Sigmoid colon (tissue), 7 donors: ENCODE measurements around the gene CCNJ. TPM values are rescaled to one million over a fixed set of nuclear protein-coding genes. Genes with fewer than 3 reads are reported as not detected.

Experiments used
- DNase-seq: peaks from one replicate; pipeline ENCODE4 v3.0.0-alpha.2; 2019
- H3K27ac ChIP-seq, 4 donors: fragments of 200-600 bp; sonication (generic); one replicate each; pipeline ENCODE4 v1.5.1; 2016 to 2019; ENCODE audit warnings: mild to moderate bottlenecking in 1 of 4
- H3K27me3 ChIP-seq, 3 donors: fragments of 200-600 bp; sonication (generic); one replicate each; pipeline ENCODE4 v1.5.1; 2019; ENCODE audit warnings: mild to moderate bottlenecking in 1 of 3
- H3K36me3 ChIP-seq, 4 donors: fragments of 200-600 bp; sonication (generic); one replicate each; pipeline ENCODE4 v1.5.1; 2016 to 2019
- H3K4me1 ChIP-seq, 4 donors: fragments of 200-600 bp; sonication (generic); one replicate each; pipeline ENCODE4 v1.5.1; 2017 to 2019
- H3K4me3 ChIP-seq, 4 donors: fragments of 200-600 bp; sonication (generic); one replicate each; pipeline ENCODE4 v1.5.1; 2017 to 2019; ENCODE audit warnings: mild to moderate bottlenecking in 2 of 4, moderate library complexity in 1 of 4
- H3K9me3 ChIP-seq, 4 donors: fragments of 200-600 bp in 3 of 4; sonication (generic) in 3 of 4; one replicate each; pipeline versions ENCODE4 v1.5.1 to v1.6.1; 2013 to 2019
- EP300 ChIP-seq, 4 donors: sonication (generic); formaldehyde crosslinking; IDR thresholded peaks; one replicate each; pipeline ENCODE4 v1.6.1; 2017; ENCODE audit warnings: antibody characterized with exemption in 4 of 4
- POLR2A ChIP-seq, 2 donors: fragments of 450-650 bp; IDR thresholded peaks; one replicate each; pipeline ENCODE4 v1.6.1; 2016; ENCODE audit warnings: antibody characterized with exemption in 2 of 2, mild to moderate bottlenecking in 2 of 2, moderate library complexity in 2 of 2
- POLR2AphosphoS5 ChIP-seq, 4 donors: sonication (generic); formaldehyde crosslinking; IDR thresholded peaks; one replicate each; pipeline ENCODE4 v1.6.1; 2017; ENCODE audit warnings: antibody characterized with exemption in 4 of 4
- WGBS, 2 donors: extraction: QIAGEN DNeasy Blood & Tissue Kit; methylation state at CpG; one replicate each; pipeline ENCODE4 v1.1.7; 2013; 5-methylcytosine and 5-hydroxymethylcytosine counted together
- intact Hi-C: fragments of 100-400 bp; cut with DNase I; formaldehyde crosslinking; loops from one replicate; pipeline ENCODE4 v1.15.1; 2023
- polyA plus RNA-seq, 3 donors: library from polyadenylated mRNA; stranded (reverse); fragments of 200-250 nt; gene quantifications; one replicate each; pipeline ENCODE4 v1.2.3, GENCODE V29; 2013
- total RNA-seq, 4 donors: library from RNA; depleted of rRNA; stranded (reverse); fragments of >200 nt; gene quantifications; one replicate each; pipeline ENCODE4 v1.1.0, GENCODE V29; 2016
- TF ChIP-seq, protein P1 (sequence below), 4 experiments: fragments of 450-650 bp in 3 of 4; fragments of 200-600 bp in 1 of 4; IDR thresholded peaks; one replicate each; pipeline ENCODE4 v1.5.1; 2016 to 2019; ENCODE audit warnings: antibody characterized with exemption in 4 of 4, mild to moderate bottlenecking in 3 of 4, moderate library complexity in 2 of 4
- donor health status: healthy with polysubstance abuse.
- donor health status: Bipolar disorder and iron deficiency.
- donor health status: healthy.

Gene CCNJ
- total and polyA plus RNA-seq, 7 donors, result 1.8 to 6.4 (median 3.5) TPM

DNA sequence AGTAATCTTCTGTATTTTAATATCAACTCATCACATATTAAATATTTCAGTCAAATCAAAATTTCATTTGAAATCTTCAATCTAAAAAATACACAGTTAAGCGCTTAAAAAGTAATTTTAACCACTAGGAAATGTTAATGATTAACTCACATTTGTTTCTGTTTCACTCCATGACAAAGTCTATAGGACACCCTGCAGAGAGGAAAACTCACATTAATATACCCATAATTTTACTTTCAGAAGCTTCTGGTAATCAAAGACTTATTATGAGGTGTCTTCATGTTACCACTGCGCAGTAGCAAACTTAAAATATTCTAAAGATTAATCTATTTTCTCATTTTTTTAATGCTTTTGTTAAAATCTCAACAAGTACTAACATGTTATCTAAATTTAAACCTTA, 45.7 kb downstream of the CCNJ start:
- 23 to 67% methylated on average over 2 of the region's 2 CpGs for WGBS, 2 donors
- Histone ChIP-seq H3K4me1 (no peaks in the 10 kb centered on the region), H3K27me3 (peaks cover 0 to 20% (median 17%) of the 10 kb centered on the region in 3 donors), H3K36me3 (no peaks in the 10 kb centered on the region), H3K9me3 (no peaks in the 10 kb centered on the region), H3K4me3 (peak overlapping the region in 3 of 4 donors; percentile 62 to 83 (median 64)), H3K27ac (peak overlapping the region in 3 of 4 donors; percentile 84 to 87 (median 87))
- no peak for DNase-seq
- intact Hi-C loops, result no loop called here
- TF ChIP-seq POLR2A (IDR thresholded peaks at IDR 0.05), result no peak
- TF ChIP-seq EP300 (IDR thresholded peaks at IDR 0.05), result no peak
- no peak for TF ChIP-seq POLR2AphosphoS5 (IDR thresholded peaks at IDR 0.05)
- TF ChIP-seq, protein P1, sequence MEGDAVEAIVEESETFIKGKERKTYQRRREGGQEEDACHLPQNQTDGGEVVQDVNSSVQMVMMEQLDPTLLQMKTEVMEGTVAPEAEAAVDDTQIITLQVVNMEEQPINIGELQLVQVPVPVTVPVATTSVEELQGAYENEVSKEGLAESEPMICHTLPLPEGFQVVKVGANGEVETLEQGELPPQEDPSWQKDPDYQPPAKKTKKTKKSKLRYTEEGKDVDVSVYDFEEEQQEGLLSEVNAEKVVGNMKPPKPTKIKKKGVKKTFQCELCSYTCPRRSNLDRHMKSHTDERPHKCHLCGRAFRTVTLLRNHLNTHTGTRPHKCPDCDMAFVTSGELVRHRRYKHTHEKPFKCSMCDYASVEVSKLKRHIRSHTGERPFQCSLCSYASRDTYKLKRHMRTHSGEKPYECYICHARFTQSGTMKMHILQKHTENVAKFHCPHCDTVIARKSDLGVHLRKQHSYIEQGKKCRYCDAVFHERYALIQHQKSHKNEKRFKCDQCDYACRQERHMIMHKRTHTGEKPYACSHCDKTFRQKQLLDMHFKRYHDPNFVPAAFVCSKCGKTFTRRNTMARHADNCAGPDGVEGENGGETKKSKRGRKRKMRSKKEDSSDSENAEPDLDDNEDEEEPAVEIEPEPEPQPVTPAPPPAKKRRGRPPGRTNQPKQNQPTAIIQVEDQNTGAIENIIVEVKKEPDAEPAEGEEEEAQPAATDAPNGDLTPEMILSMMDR (IDR thresholded peaks at IDR 0.05), result no peak

DNA sequence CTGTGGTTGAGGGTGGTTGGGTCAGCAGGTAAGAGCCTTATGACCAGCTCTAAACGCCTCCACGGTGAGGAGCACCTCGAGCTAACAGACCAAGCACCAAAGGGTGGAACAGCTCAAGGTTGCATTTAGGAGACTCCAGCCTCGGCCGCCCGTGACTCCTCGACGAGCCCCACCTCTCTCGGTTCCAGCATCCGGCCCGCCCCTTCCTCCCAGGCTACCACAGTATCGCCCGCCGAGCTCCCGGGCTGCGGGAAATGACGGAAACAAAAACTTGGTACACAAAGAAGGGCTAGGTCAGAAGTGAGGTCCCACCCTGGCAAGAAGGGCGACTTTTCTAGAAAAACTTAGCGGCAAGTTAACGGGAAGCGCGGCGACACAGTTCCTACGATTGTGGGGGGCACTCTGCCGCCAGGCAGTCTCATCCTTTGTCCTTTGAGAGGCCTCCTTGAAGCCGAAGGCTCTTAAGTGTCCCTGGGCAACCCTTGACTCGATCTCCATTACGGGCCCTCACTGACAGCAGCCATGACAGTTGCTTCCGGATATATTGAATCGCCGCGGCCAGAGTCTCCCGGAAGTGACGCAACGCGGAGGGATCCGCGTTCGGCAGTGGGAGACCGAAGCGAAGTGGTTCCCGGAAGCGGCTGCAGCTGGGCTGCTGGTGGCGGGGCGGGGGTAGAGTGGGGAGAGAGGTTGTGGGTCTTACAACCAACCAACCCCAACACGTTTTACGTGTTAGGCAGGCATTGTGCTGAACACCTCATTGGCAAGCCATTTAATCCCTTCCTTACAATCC, 46.5 kb downstream of the CCNJ start:
- Histone ChIP-seq H3K36me3 (no peaks in the 10 kb centered on the region), H3K4me3 (peak overlapping the region; percentile 62 to 83 (median 66)), H3K27me3 (peaks cover 0 to 27% (median 17%) of the 10 kb centered on the region in 3 donors), H3K4me1 (no peaks in the 10 kb centered on the region), H3K9me3 (no peaks in the 10 kb centered on the region), H3K27ac (peak overlapping the region; percentile 84 to 91 (median 87))
- intact Hi-C loops, result loop anchor here (1.0 to 2.0 kb wide), 2 partner anchors 40 to 47 kb away; partner anchors contain the start of genes CCNJ and ZNF518A
- 1 to 3% methylated on average over 47 of the region's 47 CpGs for WGBS, 2 donors
- TF ChIP-seq POLR2A (IDR thresholded peaks at IDR 0.05) (no peak), EP300 (IDR thresholded peaks at IDR 0.05) (peak in 1 of 4 donors; percentile 27), POLR2AphosphoS5 (IDR thresholded peaks at IDR 0.05) (peak; percentile 56 to 78 (median 72))
- DNase-seq, result peak; percentile 96

DNA sequence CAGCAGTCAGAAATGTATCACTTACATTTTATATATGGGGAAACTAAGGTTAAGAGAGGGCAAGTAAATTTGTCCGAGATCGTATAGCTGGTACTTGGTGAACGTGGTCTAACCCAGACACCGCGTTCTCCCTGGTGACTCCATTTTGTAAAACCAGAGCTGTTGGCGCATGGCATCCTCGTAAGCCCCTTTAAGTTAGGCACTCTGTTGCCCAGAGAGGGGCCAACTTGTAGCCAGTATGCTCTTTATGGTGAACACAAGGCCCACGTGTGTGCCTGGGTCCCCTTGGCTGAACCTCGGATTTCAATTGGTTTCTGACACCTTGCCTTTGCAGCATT, 47.0 kb downstream of the CCNJ start:
- DNase-seq, result no peak
- TF ChIP-seq POLR2AphosphoS5 (IDR thresholded peaks at IDR 0.05) (no peak), POLR2A (IDR thresholded peaks at IDR 0.05) (no peak)
- TF ChIP-seq, protein P1 (IDR thresholded peaks at IDR 0.05), result no peak
- WGBS, 2 donors, result 70 to 78% methylated on average over 9 of the region's 9 CpGs
- H3K4me3 ChIP-seq, result peak overlapping the region; percentile 62 to 83 (median 66)
- H3K27me3 ChIP-seq, result peaks cover 0 to 33% (median 17%) of the 10 kb centered on the region in 3 donors
- no peaks in the 10 kb centered on the region for H3K36me3 ChIP-seq
- H3K4me1 ChIP-seq, result no peaks in the 10 kb centered on the region
- H3K9me3 ChIP-seq, result no peaks in the 10 kb centered on the region
- peak overlapping the region; percentile 84 to 91 (median 87) for H3K27ac ChIP-seq
- intact Hi-C loops, result loop anchor here (1.0 to 2.0 kb wide), 2 partner anchors 40 to 48 kb away; partner anchors contain the start of genes CCNJ and ZNF518A

DNA sequence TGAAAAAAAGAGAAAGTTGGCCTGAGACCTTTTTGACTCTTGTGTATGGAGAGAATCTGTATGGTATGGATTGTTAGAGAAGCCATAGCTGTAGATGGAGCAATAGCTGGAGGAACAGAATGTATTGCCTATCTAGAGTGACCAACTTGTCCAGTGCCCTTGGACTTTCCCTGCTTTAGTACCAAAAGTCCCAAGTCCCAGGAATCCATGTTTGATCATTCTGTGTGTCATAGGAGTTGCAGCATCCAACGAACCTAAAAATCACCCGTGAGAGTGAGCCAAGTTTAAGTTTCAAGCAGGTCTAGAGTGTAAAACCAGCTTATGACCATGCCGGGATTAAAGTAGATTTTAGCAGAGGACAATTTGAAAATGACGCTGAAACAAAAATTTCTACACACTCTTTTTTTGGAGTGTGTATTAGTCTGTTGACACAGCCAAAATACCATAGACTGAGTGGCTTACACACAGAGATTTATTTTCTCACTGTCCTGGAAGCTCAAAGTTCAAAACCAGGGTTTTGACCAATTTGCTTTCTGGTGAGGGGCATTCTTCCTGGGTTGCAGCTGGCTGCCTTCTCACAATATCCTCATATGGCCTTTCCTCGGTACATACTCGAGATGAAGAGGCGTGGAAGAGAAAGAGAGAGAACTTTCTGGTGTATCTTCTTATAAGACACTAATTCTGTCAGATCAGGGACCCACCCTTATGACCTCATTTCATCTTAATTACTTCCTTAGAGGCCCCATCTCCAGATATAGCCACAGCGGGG, 49.8 kb downstream of the CCNJ start:
- DNase-seq, result no peak
- Histone ChIP-seq H3K4me1 (no peaks in the 10 kb centered on the region), H3K36me3 (no peaks in the 10 kb centered on the region), H3K4me3 (no peak overlapping the region), H3K27ac (no peak overlapping the region), H3K9me3 (no peaks in the 10 kb centered on the region), H3K27me3 (peaks cover 0 to 59% (median 35%) of the 10 kb centered on the region in 3 donors)
- intact Hi-C loops, result no loop called here
- 90 to 91% methylated on average over 8 of the region's 8 CpGs for WGBS, 2 donors
- TF ChIP-seq EP300 (IDR thresholded peaks at IDR 0.05) (no peak), POLR2A (IDR thresholded peaks at IDR 0.05) (no peak), POLR2AphosphoS5 (IDR thresholded peaks at IDR 0.05) (no peak)
- TF ChIP-seq, protein P1 (IDR thresholded peaks at IDR 0.05), result no peak

DNA sequence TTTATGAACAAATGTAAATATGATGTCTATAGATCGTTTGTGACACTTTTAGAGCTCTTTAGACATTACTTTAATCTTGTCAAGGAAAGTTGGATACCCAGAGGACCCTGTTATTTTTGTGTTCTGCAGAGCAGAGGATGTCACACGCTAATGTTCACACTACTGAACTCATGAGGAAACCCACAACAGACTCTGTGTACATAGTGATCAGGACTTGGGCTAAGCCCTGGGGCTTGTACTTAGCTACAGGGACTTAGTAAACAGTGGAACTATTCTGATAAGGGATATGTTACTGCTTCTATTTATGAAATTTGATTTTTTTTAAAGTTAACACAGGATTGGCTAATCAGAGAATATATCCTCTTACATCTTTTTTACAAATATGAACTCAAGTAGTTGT, 50.6 kb downstream of the CCNJ start:
- Histone ChIP-seq H3K36me3 (no peaks in the 10 kb centered on the region), H3K27ac (no peak overlapping the region), H3K4me1 (no peaks in the 10 kb centered on the region), H3K27me3 (peaks cover 0 to 66% (median 40%) of the 10 kb centered on the region in 3 donors), H3K9me3 (no peaks in the 10 kb centered on the region), H3K4me3 (no peak overlapping the region)
- whole genome bisulfite sequencing, 2 donors, result 44 to 68% methylated on average over 2 of the region's 2 CpGs
- intact Hi-C loops, result no loop called here
- DNase-seq, result no peak
- TF ChIP-seq, protein P1 (IDR thresholded peaks at IDR 0.05), result no peak
- no peak for TF ChIP-seq POLR2AphosphoS5 (IDR thresholded peaks at IDR 0.05)
- no peak for TF ChIP-seq EP300 (IDR thresholded peaks at IDR 0.05)
- TF ChIP-seq POLR2A (IDR thresholded peaks at IDR 0.05), result no peak
